Effector memory CD8-positive, alpha-beta T cell (primary cell): ENCODE results near the gene SLX9.
A peak's percentile ranks its signal among the peaks of the same experiment; 100 is the strongest.

Source experiments
- ATAC-seq: fragments of 150-1000 bp; cut with Tn5 transposase; replicated peaks from 2 replicates; pipeline ENCODE4 v1.10.0; 2021; ENCODE audit warnings: mild to moderate bottlenecking, moderate library complexity
- DNase-seq, 3 experiments: peaks; one replicate each; pipeline ENCODE4 v3.0.0; 2021
- H3K27ac Mint-ChIP-seq, 2 donors: one replicate each; pipeline ENCODE4 v1.8.0; 2022; ENCODE audit warnings: mild to moderate bottlenecking in 2 of 2, mixed read lengths in 2 of 2, moderate library complexity in 2 of 2
- H3K27me3 Mint-ChIP-seq, 2 donors: one replicate each; pipeline ENCODE4 v1.8.0; 2022; ENCODE audit warnings: mixed read lengths in 2 of 2
- H3K36me3 Mint-ChIP-seq: one replicate; pipeline ENCODE4 v1.8.0; 2022; ENCODE audit warnings: mild to moderate bottlenecking, moderate library complexity, mixed read lengths; ENCODE audit not compliant: insufficient read depth
- H3K4me1 Mint-ChIP-seq, 2 donors: one replicate each; pipeline ENCODE4 v1.8.0; 2022; ENCODE audit warnings: low read depth in 2 of 2, mixed read lengths in 2 of 2
- H3K4me3 Mint-ChIP-seq, 2 donors: one replicate each; pipeline ENCODE4 v1.8.0; 2022; ENCODE audit warnings: mild to moderate bottlenecking in 2 of 2, mixed read lengths in 2 of 2, moderate library complexity in 2 of 2
- H3K9me3 Mint-ChIP-seq, 2 donors: one replicate each; pipeline ENCODE4 v1.8.0; 2022; ENCODE audit warnings: mixed read lengths in 2 of 2

The SLX9 gene

DNA sequence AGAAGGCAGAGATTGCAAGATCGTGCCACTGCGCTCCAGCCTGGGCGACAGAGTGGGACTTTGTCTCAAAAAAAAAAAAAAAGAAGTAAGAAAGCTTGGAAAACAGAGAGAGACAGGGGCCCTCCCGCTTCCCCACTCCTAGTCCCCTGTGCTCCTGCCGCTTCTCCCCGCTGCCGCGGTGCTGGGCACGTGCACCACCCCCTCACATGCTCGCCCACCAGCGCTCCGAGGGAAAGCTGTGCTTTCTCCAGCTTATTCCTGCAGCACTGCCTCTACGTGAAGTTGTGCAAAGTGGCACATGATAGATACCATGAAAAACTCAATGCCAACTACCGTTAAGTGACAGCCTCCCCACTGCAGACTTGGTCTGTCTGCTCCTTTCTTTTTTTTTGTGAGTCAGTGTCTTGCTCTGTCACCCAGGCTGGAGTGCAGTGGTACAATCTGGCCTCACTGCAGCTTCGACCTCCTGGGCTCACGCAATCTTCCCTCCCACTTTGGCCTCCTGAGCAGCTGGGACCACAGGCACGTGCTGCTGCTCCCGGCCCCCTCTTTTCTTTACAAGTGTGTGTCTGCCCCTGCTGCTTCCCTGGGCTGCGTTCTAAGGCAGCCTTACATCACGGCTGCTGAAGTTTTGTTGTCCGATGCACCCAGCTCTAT, 15.4 kb downstream of the SLX9 start:
- ATAC-seq = no peak
- Mint-ChIP-seq H3K27ac (peak overlapping the region in 1 of 2 donors; percentile 49), H3K27me3 (no peaks in the 10 kb centered on the region), H3K4me3 (no peak overlapping the region), H3K4me1 (peaks cover 12 to 18% of the 10 kb centered on the region in 2 donors), H3K36me3 (peaks cover 21% of the 10 kb centered on the region), H3K9me3 (no peaks in the 10 kb centered on the region)
- DNase-seq = no peak

DNA sequence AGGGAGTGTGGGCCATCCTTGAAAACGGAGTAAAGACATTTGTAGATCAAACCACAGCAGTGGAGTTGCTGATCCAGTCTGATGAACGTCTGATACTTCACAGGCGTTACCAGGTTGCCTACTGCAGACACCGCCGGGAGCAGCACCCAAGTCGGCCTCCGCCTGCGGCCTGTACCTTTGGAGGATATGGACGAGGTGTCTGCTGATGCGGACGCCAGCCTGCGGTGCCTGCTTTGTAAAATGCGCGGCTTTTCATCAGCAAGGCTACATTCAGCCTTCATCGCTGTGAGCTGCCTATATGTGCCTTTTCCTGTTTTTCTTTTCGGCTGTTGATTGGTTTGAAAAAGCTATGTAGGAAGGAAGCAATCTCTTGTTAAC, 16.0 kb downstream of the SLX9 start:
- Mint-ChIP-seq H3K9me3 (no peaks in the 10 kb centered on the region), H3K27me3 (no peaks in the 10 kb centered on the region), H3K4me1 (peaks cover 12 to 18% of the 10 kb centered on the region in 2 donors), H3K27ac (peak overlapping the region in 1 of 2 donors; percentile 49), H3K36me3 (peaks cover 26% of the 10 kb centered on the region), H3K4me3 (no peak overlapping the region)
- ATAC-seq (no peak), DNase-seq (no peak)

DNA sequence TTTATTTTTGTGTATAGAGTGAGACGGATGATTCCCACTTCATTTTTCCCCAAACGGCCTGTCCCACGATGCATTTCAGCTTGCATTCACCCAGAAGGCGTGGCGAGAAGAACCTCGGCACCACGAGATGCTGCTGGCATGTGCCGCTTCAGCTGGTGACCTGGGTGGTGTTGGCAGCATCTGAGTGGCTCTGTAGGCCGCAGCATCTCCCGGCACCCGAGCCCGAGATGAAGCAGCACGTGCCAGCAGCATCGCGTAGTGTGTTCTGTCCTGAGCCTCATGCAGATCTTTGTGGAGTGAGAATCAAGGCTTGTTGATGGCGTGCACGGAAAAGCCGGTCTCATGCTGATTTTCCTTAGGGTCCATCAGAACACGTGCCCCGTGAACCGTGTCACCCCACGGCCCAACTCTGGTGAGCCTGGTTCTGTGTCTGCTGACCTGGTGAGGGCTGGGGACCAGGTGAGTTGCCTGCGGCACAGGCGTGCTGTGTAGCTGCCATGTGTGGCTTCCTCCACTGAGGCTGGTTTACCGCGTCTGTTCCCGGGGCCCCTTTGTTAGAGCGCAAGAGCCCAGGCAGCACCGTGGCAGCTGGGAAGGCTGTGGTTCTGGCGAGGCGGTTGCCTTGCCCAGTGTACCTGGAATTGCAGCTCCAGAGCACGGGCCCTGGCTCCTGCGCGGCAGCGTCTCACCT, 16.7 kb downstream of the SLX9 start:
- no peak for ATAC-seq
- H3K27me3 Mint-ChIP-seq = no peaks in the 10 kb centered on the region
- H3K4me1 Mint-ChIP-seq = peaks cover 12 to 15% of the 10 kb centered on the region in 2 donors
- no peak for DNase-seq
- H3K27ac Mint-ChIP-seq = no peak overlapping the region
- no peaks in the 10 kb centered on the region for H3K9me3 Mint-ChIP-seq
- H3K36me3 Mint-ChIP-seq = peaks cover 32% of the 10 kb centered on the region
- no peak overlapping the region for H3K4me3 Mint-ChIP-seq

DNA sequence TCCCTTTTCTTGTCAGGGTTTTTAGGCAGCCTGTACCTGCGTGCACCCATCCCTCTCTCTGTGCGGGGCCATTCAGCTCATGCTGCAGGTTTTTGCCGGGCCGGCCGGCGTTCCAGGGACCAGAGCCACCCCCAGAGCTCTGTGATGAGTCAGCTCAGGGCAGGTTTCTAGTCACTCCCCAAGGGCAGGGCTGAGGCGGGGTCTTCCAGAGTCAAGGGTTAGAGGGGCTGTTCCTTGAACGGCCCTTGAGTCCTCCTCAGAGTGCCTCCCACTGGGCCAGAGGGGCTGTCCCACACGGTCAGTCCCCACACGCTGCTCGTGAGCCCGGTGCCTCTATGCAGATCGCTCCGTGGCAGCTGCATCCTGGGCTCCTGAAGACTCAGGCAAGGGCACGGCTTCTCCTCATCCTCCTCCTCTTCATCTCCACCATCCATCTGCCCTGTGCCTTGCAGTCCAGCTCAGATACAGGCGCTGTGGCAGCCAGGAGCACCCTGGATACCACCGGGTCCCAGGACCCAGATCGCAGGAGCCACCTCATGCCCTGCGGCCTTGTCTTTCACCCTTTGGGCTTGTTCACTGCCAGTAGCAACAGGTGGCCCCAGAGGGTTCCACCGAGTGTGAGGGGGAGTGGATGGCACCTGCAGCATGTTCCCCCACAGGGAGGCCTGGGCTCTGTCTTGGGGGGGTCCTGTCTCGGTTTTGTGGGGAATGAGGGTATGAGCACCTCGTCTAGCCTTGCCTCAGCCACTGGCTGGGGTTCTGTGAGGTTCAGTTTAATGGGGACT, 17.4 kb downstream of the SLX9 start:
- peaks cover 12 to 14% of the 10 kb centered on the region in 2 donors for H3K4me1 Mint-ChIP-seq
- H3K9me3 Mint-ChIP-seq = no peaks in the 10 kb centered on the region
- no peak for ATAC-seq
- no peak for DNase-seq
- no peak overlapping the region for H3K4me3 Mint-ChIP-seq
- peaks cover 31% of the 10 kb centered on the region for H3K36me3 Mint-ChIP-seq
- H3K27me3 Mint-ChIP-seq = no peaks in the 10 kb centered on the region
- peak overlapping the region in 1 of 2 donors; percentile 36 for H3K27ac Mint-ChIP-seq

DNA sequence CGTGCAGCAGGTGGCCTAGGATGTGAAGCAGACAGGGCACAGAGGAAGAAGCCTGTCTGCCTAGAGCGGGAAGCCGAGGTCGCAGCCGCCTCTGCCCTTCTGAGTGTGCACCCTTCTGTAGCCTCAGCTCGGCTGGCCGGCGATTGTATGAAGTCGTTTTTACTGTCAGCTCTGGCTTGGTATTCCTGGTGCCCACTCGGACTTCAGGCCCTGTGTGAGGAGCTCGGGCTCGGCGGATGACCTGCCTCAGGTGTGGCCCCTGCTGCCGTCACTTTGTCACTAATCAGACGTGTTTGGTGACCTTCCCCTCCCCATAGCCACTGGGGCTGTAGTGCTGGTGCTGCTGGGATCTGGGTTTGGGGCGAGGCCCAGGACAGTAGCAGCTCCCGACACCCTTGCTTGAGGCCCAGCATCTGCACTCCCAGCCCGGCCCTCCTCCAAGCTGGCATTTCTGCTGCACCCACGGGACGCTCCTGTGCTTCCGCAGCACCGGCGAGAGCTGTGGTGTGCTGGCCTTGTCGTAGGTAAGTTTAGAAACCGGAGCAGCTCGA, 18.1 kb downstream of the SLX9 start:
- no peaks in the 10 kb centered on the region for H3K27me3 Mint-ChIP-seq
- peaks cover 30% of the 10 kb centered on the region for H3K36me3 Mint-ChIP-seq
- no peak for DNase-seq
- no peak for ATAC-seq
- no peak overlapping the region for H3K27ac Mint-ChIP-seq
- no peak overlapping the region for H3K4me3 Mint-ChIP-seq
- H3K4me1 Mint-ChIP-seq = peaks cover 10 to 12% of the 10 kb centered on the region in 2 donors
- H3K9me3 Mint-ChIP-seq = no peaks in the 10 kb centered on the region

DNA sequence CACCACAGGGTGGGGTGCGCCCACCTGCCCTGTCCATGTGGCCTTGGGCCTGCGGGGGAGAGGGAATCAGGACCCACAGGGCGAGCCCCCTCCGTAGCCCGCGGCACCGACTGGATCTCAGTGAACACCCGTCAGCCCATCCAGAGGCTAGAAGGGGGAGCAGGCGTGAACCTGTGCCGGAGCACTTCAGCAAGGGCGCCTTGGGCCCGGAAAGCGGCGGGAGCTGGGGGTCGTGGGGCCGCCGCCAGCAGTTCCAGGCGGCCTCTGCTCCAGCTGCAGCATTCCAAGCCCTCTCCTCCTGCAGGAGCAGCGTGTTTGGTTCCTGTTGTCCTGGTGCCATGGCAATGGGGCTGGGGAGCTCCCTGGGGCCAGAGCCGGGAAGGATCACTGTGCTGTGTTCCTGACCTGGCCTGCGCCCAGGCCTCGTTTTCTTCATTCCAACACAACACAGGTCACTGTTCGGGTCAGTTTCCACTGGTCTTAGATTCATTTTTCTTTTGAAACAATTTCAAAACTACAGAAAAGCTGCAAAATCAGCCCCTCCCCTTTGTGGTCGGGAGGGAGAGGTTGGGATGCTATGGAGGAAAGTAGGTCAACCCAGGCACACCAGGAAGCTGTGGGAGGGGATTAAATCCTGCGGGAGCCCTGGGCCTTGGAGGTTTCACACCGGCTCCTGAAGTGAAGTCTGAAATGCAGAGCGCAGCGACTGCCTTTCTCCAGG, 18.8 kb downstream of the SLX9 start:
- Mint-ChIP-seq H3K27me3 (no peaks in the 10 kb centered on the region), H3K27ac (peak overlapping the region in 1 of 2 donors; percentile 19), H3K4me3 (no peak overlapping the region), H3K9me3 (no peaks in the 10 kb centered on the region), H3K4me1 (peaks cover 10 to 15% of the 10 kb centered on the region in 2 donors), H3K36me3 (peaks cover 32% of the 10 kb centered on the region)
- no peak for DNase-seq
- ATAC-seq = no peak

DNA sequence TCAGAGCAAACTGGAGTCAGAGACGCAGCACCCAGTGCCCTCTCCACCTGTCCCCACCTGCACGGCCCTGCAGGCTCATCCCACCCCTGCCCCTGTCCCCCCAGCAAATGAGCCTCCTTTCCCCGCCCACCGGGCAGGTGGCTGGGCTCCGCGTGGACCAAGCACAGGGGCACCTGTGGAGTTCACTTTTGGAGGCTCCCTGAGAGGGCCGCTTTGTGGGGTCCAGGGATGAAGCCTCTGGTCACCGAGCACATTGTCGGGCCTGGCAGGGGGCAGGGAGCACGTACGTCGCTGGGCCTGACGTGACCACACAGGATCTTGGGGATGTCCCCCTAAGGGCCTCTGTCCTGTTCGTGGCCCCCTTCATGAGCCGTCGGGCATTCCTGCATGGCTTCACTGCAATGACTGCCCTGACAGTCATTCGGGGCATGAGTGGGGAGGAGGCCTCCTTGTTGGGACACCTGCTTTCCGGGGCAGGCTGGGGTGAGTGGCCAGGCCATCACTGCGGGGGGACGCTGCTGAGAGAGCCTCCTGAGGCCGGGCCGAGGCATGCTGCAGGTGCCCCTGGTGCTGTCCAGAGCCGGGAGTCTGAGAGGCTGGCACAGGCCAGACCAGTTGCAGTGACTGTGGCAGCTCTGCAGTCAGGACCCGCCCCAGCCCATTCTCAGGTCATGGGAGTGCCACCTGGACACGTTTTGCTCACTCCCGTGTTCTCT, 19.7 kb downstream of the SLX9 start:
- DNase-seq = no peak
- ATAC-seq = no peak
- peaks cover 12 to 22% of the 10 kb centered on the region in 2 donors for H3K4me1 Mint-ChIP-seq

DNA sequence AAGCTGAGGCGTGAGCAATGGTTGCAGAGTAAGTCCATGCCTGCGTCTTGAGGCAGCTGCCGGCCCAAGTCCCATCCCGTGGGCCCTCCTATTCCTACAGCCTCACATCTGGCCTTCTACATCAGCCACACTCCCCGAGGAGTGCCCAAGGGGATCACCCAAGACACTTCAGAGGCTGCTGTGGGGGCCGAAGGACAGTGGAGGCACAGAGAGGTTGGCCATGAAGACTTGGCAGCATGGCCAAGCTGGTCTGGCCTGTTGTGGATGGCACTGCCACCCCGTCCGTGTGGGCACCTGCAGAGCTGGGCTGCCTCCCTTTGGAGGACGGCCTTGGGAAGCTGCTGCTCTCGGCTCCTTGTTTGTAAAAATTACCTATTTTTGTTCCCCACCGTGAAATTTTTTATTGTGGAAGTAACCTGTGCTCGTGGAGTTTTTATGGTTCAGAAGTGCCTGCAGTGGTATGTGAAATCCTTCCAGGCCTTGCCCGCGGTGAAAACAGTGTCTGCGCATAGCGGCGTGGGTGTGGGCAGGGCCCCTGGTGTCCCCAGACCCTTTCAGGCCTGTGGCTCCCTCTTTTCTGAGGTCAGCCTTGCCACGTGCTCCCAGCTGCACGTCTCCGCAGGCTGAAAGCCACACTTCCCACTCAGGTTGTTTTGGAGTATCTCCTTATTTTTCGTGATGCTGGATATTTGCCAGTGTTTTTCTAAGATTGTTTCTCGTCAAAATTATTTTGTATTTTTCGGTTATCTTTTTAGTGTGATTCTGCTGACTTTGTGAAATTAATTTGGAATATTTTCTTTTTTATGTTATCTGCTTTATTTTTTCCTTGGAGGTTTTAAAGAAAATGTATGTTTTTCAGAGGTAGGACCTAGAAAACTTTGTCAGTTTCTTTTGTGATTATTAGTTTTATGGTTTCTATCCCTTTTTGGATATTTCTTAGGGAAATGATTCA, 20.6 kb downstream of the SLX9 start:
- no peaks in the 10 kb centered on the region for H3K27me3 Mint-ChIP-seq
- H3K27ac Mint-ChIP-seq = no peak overlapping the region
- no peak overlapping the region for H3K4me3 Mint-ChIP-seq
- ATAC-seq (no peak), DNase-seq (no peak)
- H3K36me3 Mint-ChIP-seq = peaks cover 26% of the 10 kb centered on the region
- no peaks in the 10 kb centered on the region for H3K9me3 Mint-ChIP-seq
- H3K4me1 Mint-ChIP-seq = peaks cover 20 to 28% of the 10 kb centered on the region in 2 donors

More for the DNA sequence above, 19.7 kb downstream of the SLX9 start:
- H3K4me3 Mint-ChIP-seq = no peak overlapping the region
- H3K27ac Mint-ChIP-seq = no peak overlapping the region
- H3K36me3 Mint-ChIP-seq = peaks cover 32% of the 10 kb centered on the region
- no peaks in the 10 kb centered on the region for H3K27me3 Mint-ChIP-seq
- H3K9me3 Mint-ChIP-seq = no peaks in the 10 kb centered on the region

DNA sequence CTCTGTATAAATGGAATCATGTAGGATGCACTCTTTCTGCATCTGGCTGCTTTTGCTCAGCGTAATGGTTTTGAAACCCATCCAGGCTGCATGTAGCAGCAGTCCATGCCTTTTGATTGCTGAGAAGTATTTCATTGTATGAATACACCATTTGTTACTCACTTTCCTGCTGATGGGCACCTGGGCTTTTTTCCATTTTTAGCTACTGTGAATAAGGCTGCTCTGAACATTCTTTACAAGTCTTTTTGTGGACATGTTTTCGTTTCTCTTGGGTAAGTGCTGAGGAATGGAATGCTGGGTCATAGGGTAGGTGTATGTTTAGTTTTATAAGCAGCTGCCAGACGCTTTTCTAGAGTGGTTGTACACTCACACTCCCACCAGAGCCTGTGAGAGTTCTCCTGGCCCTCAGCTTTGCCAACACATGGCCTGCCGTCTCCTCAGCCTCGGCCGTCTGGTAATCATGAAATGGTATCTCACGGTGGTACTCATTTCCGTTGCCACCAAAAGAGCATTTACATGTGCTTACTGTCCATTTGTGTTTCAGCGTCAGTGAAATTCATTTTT, 22.7 kb downstream of the SLX9 start:
- DNase-seq = no peak
- Mint-ChIP-seq H3K4me1 (peaks cover 19 to 23% of the 10 kb centered on the region in 2 donors), H3K27me3 (no peaks in the 10 kb centered on the region), H3K36me3 (peaks cover 23% of the 10 kb centered on the region), H3K9me3 (no peaks in the 10 kb centered on the region), H3K27ac (peak overlapping the region in 1 of 2 donors; percentile 59), H3K4me3 (no peak overlapping the region)
- ATAC-seq = no peak

DNA sequence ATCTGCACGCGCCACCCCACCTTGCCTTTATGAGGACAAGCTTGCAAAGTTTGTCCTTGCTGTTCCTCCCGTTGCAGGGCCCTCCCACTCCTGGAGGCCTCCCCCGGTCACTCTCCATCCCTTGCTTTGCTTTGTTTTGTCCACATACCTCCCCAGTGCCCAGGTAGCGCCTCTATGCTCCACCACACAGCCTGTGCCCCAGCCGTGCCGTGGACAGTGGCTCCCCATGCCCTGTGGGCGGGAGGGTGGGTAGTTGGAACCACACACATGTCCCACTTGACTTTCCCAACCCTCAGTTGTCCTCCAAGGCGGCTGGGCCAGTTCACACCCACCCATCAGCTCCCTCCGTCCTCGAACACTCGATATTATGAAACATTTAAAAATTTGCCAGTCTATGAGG, 24.6 kb downstream of the SLX9 start:
- DNase-seq (no peak), ATAC-seq (no peak)
- Mint-ChIP-seq H3K27me3 (no peaks in the 10 kb centered on the region), H3K36me3 (peaks cover 25% of the 10 kb centered on the region), H3K27ac (no peak overlapping the region), H3K4me1 (peaks cover 21 to 22% of the 10 kb centered on the region in 2 donors), H3K4me3 (no peak overlapping the region), H3K9me3 (no peaks in the 10 kb centered on the region)

DNA sequence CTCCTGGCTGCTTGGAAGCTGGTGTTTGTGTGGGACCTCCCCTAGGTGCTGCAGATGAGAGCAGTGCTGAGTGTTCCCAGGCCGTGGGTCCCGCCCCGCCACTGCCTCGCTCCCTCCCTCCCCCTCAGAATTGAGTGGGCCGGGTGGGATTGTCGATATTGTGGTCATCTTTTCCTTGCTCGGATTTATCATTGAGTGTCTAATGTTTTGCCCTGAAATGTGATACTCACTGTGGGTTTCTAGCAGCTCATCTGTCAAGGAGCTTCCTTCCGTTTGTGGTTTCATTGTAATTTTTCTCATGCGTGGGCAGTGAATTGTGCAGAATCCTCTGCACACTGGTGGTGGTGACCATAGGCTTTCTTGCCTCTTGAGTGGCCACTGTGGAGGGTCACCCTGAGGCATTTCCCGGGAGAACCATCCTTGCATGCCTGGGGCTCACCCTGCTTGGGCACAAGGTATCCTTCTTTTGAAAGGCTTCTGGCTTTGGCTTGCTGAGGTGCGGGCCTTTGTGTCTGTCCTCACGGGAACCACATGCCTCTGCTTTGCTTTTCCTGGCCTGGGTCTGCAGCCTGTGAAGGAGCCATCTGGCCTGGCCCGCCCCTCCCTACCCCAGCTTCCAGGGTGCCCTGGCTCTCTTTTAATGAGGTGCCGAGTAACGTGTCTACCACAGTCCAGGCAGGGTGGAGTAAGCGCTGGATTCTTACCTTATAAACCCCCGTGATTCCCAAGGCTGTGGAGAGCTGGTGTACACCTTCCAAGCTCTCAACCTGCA, 25.6 kb downstream of the SLX9 start:
- Mint-ChIP-seq H3K27ac (peak overlapping the region in 1 of 2 donors; percentile 85), H3K36me3 (peaks cover 20% of the 10 kb centered on the region), H3K27me3 (no peaks in the 10 kb centered on the region), H3K4me3 (peak overlapping the region; percentile 66 to 70), H3K4me1 (peaks cover 28% of the 10 kb centered on the region in 2 donors), H3K9me3 (no peaks in the 10 kb centered on the region)
- peak; percentile 76 for ATAC-seq
- DNase-seq = no peak
